GM19023 (cell line): Measurements from ENCODE around the gene IL12B.
"Not testable (repeated sequence)": the region's sequence is repeated elsewhere in the genome, so short reads cannot be mapped to it uniquely, and the experiment has no call there.

ENCODE experiments used
- ATAC-seq: cut with Tn5 transposase; IDR thresholded peaks from one replicate; pipeline ENCODE4 v1.9.1; 2021; ENCODE audit warnings: mild to moderate bottlenecking, moderate library complexity; ENCODE audit not compliant: unreplicated experiment

IL12B gene

GRCh38 chr5:159333545-159333925 is 3.2 kb upstream of the IL12B start:
- no peak for ATAC-seq

- ATAC-seq: no peak
Measured at GRCh38 chr5:159332800-159333544, 2.7 kb upstream of the IL12B start.

- ATAC-seq: peak; percentile 74
Measured at GRCh38 chr5:159331093-159331973, 1.0 kb upstream of the IL12B start.

GRCh38 chr5:159324986-159325385 is 5.3 kb downstream of the IL12B start:
- no peak for ATAC-seq

- no peak for ATAC-seq
Measured at GRCh38 chr5:159324102-159324755, 6.1 kb downstream of the IL12B start.

- no peak for ATAC-seq
Measured at GRCh38 chr5:159322180-159322579, 8.1 kb downstream of the IL12B start.

GRCh38 chr5:159319832-159320231 is 10.5 kb downstream of the IL12B start:
- ATAC-seq: no peak

- no peak for ATAC-seq
Measured at GRCh38 chr5:159319363-159319762, 10.9 kb downstream of the IL12B start.

- no peak for ATAC-seq
Measured at GRCh38 chr5:159318448-159318847, 11.8 kb downstream of the IL12B start.

GRCh38 chr5:159317849-159318248 is 12.4 kb downstream of the IL12B start:
- ATAC-seq: no peak

GRCh38 chr5:159316519-159317383 is 13.5 kb downstream of the IL12B start:
- ATAC-seq: no peak

- ATAC-seq: no peak
Measured at GRCh38 chr5:159313197-159313596, 17.1 kb downstream of the IL12B start.

GRCh38 chr5:159311063-159311462 is 19.2 kb downstream of the IL12B start:
- no peak for ATAC-seq

GRCh38 chr5:159310511-159310910 is 19.8 kb downstream of the IL12B start:
- no peak for ATAC-seq

GRCh38 chr5:159309689-159310433 is 20.4 kb downstream of the IL12B start:
- no peak for ATAC-seq

GRCh38 chr5:159304961-159305595 is 25.2 kb downstream of the IL12B start:
- no peak for ATAC-seq

GRCh38 chr5:159303286-159303685 is 27.0 kb downstream of the IL12B start:
- ATAC-seq: no peak

GRCh38 chr5:159301929-159302860 is 28.1 kb downstream of the IL12B start:
- not testable (repeated sequence) for ATAC-seq
